CD1c-positive myeloid dendritic cell (primary cell): ENCODE results near the gene TRMT61A.

Experiments used
- DNase-seq: peaks from one replicate; pipeline ENCODE4 v3.0.0-alpha.2; 2016; ENCODE audit errors: extremely low spot score

TRMT61A gene

GRCh38 chr14:103563226-103563620, 34.2 kb downstream of the TRMT61A start:
- no peak for DNase-seq

GRCh38 chr14:103563844-103564505, 35.0 kb downstream of the TRMT61A start:
- no peak for DNase-seq

- no peak for DNase-seq
Measured at GRCh38 chr14:103568952-103569351, 40.0 kb downstream of the TRMT61A start.

- DNase-seq = no peak
Measured at GRCh38 chr14:103569408-103569807, 40.4 kb downstream of the TRMT61A start.

GRCh38 chr14:103574104-103574503, 45.1 kb downstream of the TRMT61A start:
- DNase-seq = no peak

- DNase-seq = no peak
Measured at GRCh38 chr14:103574707-103575285, 45.8 kb downstream of the TRMT61A start.

GRCh38 chr14:103576371-103577024, 47.5 kb downstream of the TRMT61A start:
- DNase-seq = no peak

GRCh38 chr14:103578401-103579075, 49.5 kb downstream of the TRMT61A start:
- no peak for DNase-seq

GRCh38 chr14:103581206-103581605, 52.2 kb downstream of the TRMT61A start:
- no peak for DNase-seq

GRCh38 chr14:103581954-103582703, 53.1 kb downstream of the TRMT61A start:
- DNase-seq = no peak

GRCh38 chr14:103584326-103584915, 55.4 kb downstream of the TRMT61A start:
- no peak for DNase-seq
